Measurements from ENCODE around the gene NDUFA6. TPM values are rescaled to one million over a fixed set of nuclear protein-coding genes. Genes with fewer than 3 reads are reported as not detected.

The NDUFA6 gene
- total RNA-seq, 1 donor from 2014 or later: 23.9 TPM

- Histone ChIP-seq H3K27ac (peak overlapping the region; percentile 95 to 96), H3K27me3 (no peaks in the 10 kb centered on the region), H3K9me3 (no peaks in the 10 kb centered on the region), H3K4me3 (no peak overlapping the region), H3K4me1 (peaks cover 0 to 40% of the 10 kb centered on the region in 2 donors), H3K36me3 (peaks cover 10 to 13% of the 10 kb centered on the region in 2 donors)
- intact Hi-C loops (cut with DNase I): loop anchor here (5.0 to 10.0 kb wide), 3 partner anchors 265 to 1107 kb away; partner anchors contain the start of gene TTLL12
- no peak for DNase-seq (ENCODE audit: low spot score in 2 of 2)
- no peak for TF ChIP-seq CTCF (IDR thresholded peaks at IDR 0.05)
Measured at GRCh38 chr22:42077486-42078125, 13.0 kb downstream of the NDUFA6 start.

DNA sequence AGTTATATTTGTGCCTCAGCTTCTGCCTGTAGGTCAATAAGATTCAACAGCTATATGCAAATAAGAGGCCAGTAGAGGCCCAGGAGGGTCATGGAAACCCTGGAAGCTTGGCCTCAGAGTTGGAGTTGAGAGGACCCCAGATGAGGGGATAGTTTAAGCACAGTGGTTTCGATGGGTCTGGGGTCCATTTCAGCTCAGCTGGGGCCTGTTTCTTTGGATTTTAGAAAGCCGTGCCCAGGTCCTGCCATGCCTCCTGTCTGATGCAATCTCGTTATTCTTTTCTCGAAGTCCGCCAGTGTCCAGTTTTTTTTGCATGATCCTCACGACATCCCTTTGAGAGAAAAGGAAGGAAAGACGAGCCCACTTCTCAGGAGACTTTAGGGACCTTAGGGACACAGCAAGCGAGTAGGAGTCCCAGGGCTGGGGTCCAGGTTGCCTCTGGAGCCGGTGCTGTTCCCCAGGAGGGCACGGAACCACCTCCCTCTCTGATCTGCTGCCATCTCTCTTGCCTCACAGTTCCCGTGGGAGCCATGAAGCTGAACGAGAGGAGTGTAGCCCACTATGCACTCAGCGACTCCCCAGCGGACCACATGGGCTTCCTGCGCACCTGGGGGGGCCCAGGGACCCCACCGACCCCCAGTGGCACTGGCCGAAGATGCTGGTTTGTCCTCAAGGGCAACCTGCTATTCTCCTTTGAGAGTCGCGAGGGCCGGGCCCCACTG lies 13.6 kb downstream of the NDUFA6 start:
- DNase-seq (ENCODE audit: low spot score in 2 of 2): no peak
- H3K36me3 ChIP-seq: peaks cover 6 to 12% of the 10 kb centered on the region in 2 donors
- no peaks in the 10 kb centered on the region for H3K27me3 ChIP-seq
- intact Hi-C loops (cut with DNase I): loop anchor here (5.0 to 10.0 kb wide), 3 partner anchors 265 to 1108 kb away; partner anchors contain the start of gene TTLL12
- H3K4me3 ChIP-seq: no peak overlapping the region
- peak overlapping the region; percentile 95 to 96 for H3K27ac ChIP-seq
- no peak for TF ChIP-seq CTCF (IDR thresholded peaks at IDR 0.05)
- peaks cover 0 to 39% of the 10 kb centered on the region in 2 donors for H3K4me1 ChIP-seq
- H3K9me3 ChIP-seq: no peaks in the 10 kb centered on the region

DNA sequence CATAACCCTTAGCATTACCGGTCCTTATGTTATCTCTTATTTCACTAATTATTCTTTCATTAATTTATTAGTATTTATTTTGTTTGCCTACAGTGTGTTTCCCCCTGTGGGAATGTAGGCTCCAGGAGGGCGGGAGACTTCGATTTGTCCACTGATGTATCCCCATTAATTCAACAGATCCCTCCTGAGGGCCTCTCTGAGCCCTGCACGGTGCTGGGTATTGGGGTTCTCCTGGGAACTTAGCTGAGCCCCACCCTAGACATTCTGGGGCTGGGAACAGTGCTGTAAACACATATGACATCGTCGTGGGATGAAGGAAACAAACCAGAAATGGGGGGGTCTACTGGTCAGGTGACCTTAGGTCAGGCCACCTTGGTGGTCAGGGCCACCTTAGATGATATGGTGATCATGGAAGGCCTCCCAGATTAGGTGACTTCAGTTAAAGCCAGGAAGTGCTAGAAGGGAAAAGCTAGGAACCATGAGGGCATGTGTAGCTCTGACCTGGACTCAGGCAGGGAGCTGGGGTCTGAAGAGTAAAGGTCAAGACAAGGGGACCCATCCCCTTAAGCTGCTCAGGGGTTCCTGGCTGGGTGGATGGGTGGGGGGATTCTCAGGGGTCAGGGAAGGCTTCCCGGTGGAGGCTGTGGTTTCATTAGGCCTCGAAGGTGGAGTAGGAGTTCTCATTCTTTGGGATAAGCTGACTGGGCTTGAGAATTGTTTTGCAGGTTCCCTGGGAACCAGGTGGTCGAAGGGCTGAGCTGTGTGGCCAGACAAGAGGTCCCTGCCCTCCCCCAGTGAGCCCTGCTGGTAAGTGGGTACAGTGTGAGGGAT lies 15.5 kb downstream of the NDUFA6 start:
- no peak for DNase-seq (ENCODE audit: low spot score in 2 of 2)
- no peaks in the 10 kb centered on the region for H3K27me3 ChIP-seq
- H3K4me3 ChIP-seq: peak overlapping the region; percentile 70 to 81
- peak overlapping the region; percentile 87 to 90 for H3K27ac ChIP-seq
- peaks cover 0 to 36% of the 10 kb centered on the region in 2 donors for H3K4me1 ChIP-seq
- intact Hi-C loops (cut with DNase I): loop anchor here (5.0 to 10.0 kb wide), 4 partner anchors 128 to 1110 kb away; partner anchors contain the start of genes CENPM and TTLL12
- H3K36me3 ChIP-seq: peaks cover 6 to 12% of the 10 kb centered on the region in 2 donors
- H3K9me3 ChIP-seq: no peaks in the 10 kb centered on the region
- TF ChIP-seq CTCF (IDR thresholded peaks at IDR 0.05): no peak

DNA sequence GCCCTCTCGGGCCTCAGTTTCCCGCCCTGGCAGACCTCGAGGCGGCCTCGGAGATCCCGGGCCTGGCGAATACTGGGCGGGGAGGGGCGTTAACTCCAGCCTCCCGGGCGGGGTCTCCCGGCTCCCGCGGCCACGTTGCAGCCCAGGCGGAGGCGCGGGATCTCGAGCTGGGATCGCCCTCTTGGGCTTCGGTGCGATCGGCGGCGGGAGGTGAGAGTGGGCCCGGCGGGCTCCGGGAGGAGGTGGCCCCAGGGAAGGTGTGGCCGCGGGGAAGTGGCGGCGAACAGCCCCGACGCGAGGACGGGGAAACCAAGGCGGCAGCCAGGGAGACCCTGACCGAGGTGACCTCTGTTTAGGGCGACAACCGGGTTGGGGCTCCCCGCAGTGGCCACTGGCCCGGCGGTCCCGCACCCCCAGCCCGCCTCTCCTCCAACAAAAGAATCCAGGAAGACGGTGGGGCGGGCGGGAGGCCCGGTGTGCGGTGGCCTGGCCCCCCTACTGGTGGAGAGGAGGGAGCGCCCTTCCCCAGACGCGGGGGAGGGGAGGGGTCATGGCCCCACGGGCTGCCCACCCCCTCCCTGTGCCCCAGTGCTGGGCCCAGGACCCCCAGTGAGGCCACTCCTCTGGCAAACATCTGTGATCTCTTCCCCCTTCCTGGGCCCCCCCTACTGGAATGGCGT lies 16.3 kb downstream of the NDUFA6 start, which contains the start of gene PHETA2:
Gene PHETA2, plus strand, starts transcription at position 117 of the 680 bp plus-strand sequence. CDS start 3,046 bp downstream, outside the sequence.
- no peaks in the 10 kb centered on the region for H3K9me3 ChIP-seq
- peak; percentile 36 to 49 (median 41) for TF ChIP-seq CTCF (IDR thresholded peaks at IDR 0.05)
- no peaks in the 10 kb centered on the region for H3K27me3 ChIP-seq
- H3K36me3 ChIP-seq: peaks cover 6 to 12% of the 10 kb centered on the region in 2 donors
- intact Hi-C loops (cut with DNase I): loop anchor here (5.0 to 10.0 kb wide), 2 partner anchors 127 to 1111 kb away; partner anchors contain the start of genes CENPM and TTLL12
- peaks cover 0 to 41% of the 10 kb centered on the region in 2 donors for H3K4me1 ChIP-seq
- peak in 1 of 2 donors; percentile 78 for DNase-seq (ENCODE audit: low spot score in 2 of 2)
- H3K4me3 ChIP-seq: peak within 1 kb of the TSS; percentile 70 to 81
- H3K27ac ChIP-seq: peak within 1 kb of the TSS; percentile 87 to 90

Measured in ascending aorta (tissue), 2 donors.